Measurements from ENCODE around the gene ERMP1.

ERMP1 gene

DNA sequence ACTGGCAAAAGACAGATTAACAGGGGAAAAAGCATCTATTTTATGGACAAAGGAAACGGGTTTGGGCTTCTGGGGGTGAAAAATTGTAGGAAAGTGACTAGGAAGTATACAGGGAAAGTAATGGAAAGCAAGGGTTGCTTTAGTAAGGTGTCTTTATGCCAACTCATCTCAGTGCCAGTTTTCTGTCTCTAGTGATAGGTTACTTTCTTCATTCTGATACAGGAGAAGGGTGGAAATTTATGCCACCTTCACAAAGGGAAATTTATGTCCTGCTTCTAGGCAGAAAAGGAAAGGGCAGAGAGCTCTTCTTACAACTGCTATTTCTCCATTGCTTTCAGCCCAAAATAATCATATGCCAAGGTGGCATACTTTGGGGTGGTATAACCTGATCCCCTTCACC is 20.1 kb upstream of the ERMP1 start:
- DNase-seq: no peak

DNA sequence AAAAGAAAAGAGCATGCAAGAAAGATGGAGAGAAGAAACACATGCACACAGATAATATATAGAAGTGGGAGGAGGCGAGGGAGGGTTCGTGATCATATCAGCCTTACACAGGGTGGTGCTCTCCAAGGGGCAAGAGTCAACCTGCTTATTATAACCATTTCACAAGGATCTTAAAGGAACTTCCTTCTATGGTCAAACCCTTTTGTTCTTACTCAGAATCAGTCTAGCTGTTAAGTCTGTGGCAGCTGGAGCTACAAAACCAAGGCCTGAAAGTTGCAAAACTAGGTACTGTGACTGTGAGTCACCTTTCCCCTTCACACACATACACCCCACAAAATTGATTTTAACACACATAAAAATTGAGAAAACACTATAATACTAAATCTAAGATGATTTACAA is 18.5 kb upstream of the ERMP1 start:
- DNase-seq: no peak

DNA sequence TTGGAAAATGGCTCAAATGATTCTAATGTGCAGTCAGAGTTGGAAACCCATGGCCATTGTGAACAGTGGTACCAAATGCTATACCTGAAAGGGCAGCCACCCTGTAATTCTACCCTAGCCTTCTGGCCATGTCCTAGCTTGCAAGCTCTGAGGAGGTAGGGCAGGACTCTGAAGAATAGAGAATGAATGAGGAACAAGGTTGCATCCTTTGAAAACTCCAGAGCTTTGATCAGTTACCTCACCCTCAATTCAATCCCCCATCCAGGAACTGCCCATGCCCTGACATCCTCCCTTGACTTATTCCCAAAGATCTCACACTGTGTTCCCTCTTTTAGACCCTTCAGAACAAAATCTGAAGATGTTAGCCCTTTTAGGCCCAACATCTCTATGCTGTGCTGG is 17.8 kb upstream of the ERMP1 start:
- DNase-seq: no peak

DNA sequence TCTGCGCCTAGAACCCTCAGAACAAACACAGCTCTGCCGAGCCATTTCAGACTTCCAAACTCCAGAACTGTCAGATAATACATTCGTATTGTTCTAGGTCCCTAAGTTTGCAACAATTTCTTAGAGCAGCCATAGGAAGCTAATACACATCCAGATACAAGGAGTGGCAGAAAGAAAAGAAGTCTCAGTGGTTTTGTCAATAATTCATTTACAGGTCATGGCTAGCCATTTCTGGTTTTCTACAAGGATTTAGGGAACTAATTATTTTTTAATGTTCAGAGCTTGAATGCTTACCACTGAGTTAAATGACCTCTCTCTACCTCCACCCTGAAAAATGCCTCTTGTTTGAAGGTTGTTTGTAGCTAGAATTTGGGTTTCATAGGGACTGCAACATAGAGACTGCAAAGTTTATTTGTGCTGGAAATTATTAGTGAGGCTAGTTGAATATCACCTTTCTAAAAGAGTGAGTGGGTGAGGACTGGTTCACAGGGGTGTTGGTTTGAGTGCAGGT is 15.5 kb upstream of the ERMP1 start:
- DNase-seq: no peak

GRCh38 chr9:5846501-5846921 is 13.6 kb upstream of the ERMP1 start:
- no peak for DNase-seq

DNA sequence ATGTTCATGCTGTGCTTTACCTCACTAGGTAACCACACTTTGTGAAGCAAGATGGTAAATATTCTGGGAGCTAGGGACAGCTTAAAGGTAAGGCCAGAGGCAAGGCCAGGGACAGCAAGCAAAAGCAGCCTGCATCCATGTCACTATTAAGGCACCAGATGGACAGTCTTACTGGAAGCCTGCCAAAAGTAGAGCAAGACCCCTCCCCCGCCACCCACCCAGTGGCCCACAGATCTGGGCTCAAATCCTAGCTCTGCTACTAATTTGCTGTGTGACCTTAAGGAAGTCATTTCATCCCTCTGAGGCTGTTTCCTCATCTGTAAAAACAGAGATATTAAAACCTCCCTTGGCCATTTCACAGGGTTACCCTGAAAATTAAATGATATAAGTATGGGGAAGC is 13.2 kb upstream of the ERMP1 start:
- DNase-seq: no peak

DNA sequence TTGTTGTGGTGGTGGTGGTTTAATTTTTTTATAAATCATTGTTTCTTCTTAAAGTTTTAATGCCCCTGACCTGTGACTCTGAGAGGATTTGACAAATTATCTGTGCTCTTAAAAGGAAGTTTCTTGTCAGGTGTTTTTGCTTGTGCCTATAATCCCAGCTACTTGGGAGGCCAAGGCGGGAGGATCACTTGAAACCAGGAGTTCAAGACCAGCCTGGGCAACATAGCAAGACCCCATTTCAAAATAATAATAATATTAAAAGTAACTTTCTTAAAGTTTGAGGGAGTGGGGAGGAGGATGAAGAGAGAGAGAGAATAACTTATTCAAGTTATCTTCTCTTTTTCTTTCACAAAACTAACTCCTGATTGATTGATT is 12.2 kb upstream of the ERMP1 start:
- DNase-seq: no peak

DNA sequence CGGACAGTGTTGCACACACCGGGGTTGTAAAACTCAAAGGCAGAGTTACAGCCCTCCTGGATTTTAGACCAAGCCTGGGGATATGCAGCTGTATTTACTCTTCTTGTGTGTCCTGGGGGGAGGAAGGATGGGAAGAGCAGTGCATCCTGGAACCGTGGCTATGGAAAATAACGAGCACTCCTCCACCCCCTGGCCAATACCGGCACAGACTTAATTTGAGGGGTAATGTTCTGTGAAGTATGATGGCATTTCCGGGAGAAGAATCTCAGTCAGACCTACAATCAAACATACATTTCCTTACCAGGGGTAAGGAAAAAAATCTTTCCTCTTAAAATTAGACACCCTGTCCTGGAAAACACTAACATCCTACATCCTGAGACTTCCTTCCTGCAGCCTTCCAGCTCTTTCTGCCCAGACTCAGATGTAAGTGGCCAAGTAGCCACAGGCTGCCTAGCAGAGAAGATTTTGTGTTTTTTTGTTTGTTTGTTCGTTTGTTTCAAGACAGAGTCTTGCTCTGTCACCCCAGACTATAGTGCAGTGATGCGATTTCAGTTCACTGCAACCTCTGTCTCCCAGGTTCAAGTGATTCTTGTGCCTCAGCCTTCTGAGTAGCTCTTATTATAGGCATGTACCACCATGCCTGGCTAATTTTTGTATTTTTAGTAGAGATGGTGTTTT is 11.0 kb upstream of the ERMP1 start:
- DNase-seq: no peak

DNA sequence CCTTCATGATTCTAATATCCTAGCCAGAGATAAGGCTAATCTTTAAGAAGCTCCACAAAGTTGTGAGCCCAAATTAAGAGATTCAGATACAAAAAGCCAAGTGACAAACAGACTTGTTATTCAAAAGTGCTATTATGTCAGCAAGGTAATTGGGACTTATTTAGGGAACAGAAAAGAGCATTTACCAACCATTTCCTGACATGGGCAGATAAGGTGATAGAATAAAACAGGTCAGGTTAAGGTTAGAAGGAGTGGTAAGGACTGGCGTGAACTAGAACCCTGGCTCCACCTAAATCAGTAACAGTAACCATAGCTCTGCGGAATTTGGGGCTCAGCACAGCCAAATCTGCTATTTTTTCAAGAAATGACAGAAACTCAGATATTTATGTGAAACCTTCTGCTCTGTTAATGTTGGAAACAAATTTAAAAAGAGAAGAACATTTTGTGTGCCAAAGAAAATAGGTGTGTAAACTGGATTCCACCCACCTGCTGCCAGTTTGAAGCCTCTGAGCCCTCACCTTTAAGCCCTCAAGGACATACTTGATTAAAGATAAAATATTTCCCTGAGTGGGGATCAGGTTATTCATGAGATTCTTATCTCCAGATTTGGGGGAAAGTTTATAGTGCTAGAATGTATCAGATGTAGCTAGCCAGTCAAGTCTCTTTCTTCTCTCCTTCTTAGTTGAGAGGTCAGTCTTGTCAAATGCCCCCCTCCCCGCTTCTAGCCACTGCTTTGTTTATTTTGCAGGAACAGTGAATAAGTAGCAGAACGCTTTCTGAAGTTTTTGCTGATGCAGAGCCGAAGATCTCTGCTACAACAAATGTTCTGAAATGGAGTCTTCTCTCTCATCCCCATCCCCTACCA is 10.2 kb upstream of the ERMP1 start:
- no peak for DNase-seq

DNA sequence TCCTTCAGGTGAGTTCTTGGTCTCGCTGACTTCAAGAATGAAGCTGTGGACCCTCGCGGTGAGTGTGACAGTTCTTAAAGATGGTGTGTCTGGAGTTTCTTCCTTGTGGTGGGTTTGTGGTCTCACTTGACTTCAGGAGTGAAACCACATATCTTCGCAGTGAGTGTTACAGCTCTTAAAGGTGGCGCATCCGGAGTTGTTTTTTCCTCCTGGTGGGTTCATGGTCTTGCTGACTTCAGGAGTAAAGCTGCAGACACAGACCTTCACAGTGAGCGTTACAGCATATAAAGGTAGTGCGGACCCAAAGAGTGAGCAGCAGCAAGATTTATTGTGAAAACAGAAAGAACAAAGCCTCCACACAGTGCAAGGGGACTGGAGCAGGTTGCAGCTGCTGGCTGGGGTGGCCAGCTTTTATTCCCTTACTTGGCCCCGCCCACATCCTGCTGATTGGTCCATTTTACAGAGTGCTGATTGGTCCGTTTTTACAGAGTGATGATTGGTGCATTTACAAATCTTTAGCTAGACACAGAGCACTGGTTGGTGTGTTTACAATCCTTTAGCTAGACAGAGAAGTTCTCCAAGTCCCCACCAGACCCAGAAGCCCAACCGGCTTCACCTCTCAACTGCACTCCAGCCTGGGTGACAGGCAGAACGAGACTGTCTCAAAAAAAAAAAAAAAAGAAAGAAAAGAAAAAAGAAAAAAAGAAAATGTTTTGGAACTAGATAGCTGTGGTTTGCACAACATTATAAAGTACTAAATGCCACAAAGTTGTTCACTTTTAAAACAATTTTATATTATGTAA is 9.1 kb upstream of the ERMP1 start:
- DNase-seq: peak; percentile 48

DNA sequence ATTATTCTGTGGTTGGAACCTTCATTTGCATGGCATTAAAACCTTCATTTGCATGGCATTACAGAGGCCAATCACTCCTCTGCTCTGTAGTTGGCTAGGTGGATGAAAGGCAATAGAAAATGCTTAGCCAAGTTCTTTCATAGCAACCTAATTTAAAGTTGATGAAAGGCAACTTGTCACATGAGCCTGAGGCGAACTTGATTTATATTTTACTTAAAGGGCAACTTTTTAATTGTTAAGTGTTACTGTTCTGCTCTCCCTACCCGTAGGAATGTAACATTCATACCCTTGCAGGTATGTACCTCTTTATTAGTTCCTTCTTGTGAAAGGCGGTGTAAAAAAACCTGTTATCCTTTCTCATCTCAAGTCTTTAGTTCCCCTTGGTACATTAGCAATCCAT is 7.9 kb upstream of the ERMP1 start:
- no peak for DNase-seq

DNA sequence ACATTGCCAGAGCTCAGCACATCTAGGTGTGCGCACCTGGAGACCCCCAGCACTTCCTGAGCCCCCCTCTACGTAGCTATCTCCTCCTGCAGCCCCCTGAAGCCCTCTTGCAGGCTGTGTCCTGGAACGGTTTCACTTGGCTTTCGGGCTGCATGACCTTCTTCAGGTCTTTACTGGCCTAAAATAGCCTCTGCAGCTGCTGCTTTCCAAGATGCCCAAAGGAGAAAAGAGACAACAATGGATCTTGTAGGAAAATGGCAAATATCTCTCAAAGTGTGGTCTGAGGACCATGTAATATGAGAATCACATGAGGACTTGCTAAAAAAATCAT is 6.6 kb upstream of the ERMP1 start:
- DNase-seq: no peak

DNA sequence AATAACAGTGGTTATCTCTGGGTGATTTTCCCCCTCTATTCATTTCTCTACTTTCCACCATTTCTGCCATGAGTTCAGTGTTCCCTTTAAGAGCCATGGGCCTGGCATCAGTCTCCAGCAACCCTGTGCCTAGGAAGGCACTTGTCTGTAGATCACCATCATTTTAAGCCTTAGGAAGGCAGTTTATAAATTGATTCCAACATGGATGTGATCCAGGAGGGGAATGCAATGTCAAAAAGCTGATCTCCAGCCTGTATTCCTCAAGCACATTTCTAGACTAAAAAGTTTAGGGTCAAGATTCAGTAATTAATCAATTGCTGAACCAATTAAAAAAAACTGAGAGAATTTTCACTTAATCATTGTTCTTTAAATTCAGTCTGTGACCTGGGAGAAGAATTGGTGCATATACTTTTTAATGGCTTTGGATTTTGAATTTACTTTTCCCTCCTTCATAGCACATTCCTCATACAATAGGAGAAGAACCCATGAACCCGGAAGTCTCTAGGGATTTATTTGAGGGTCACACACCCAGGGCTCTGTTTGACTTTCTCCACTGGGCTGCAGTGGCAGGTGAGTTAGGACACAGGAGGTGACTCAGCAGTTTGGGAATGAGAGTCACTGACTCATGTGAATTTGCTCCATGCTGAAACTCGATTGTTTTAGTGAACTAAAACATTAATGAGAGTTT is 6.1 kb upstream of the ERMP1 start:
- DNase-seq: no peak

DNA sequence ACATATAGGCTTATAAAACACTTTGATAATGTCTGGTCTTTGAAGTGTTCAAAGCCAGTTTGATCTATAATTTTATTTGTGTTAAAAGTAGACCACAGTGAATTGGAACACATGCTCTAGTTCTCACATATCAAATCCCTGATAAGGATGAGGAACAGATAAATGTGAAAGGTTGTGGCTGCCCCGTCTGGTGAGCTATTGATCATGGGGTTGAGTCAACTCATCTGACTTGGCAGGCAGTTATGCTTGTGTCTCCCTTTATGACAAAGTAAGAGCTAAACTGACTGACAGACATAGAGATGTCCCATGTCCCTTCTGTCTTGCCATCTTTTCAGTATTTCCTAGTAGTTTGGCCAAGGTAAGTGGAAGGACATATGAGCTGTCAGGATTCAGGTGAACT is 2.9 kb upstream of the ERMP1 start:
- DNase-seq: no peak

- no peak for DNase-seq
Measured at GRCh38 chr9:5834214-5834613, 1.3 kb upstream of the ERMP1 start.

DNA sequence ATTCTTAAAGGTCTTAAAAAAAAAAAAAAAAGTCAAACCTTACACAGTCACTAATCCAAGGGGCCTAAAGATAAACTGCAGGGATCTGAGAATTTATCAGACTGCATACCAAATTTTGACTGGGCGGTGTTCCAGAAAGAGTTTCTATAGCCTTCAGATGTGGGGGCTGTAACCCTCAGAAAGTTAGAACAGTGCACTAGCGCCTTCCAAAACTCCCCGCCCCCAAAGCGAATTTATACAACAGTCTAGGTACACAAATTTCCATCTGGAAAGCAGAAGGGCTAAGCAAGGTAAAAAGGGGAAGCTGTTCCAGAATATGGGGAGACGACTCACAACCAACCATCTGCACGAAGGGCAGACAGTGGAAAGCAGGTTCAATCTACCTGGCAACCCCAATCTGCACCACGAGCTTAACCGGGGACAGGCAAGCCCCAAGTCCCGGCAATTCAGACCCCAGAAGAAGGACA is 813 bp downstream of the ERMP1 start:
- no peak for DNase-seq

DNA sequence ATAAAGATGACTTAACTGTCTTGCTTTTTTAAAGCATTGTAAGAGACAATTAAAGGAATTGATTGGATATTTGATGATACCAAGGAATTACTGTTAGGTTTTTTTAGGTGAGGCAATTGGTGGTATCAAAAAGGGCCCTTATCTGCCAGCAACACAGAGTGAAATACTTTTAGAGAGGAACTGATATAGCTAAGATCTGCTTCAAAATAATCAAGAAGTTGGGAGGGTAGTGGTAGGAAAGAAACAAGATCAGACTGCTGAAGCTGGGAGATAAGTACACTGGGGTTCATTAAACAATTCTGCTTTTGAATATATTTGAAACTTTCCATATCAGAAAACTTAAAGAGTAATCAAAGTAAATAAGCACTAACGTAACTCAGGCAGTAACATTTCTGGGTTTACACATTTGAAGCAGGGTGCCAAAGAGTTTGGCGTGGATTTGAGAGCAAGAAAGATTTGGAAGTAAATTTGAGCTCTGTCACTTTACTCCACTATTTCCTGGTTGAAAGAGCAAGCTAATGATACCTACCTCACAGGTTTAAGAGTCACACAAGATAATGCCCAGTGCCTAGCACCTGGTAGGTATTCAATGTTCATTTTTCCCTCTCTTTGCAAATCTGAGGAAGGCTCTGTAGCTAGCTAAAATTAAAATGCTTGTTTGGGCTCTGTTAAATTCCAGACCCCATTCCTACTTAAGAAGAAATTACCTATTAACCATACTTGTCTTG is 6.9 kb downstream of the ERMP1 start:
- DNase-seq: no peak

GRCh38 chr9:5825223-5825622 is 7.7 kb downstream of the ERMP1 start:
- DNase-seq: no peak

DNA sequence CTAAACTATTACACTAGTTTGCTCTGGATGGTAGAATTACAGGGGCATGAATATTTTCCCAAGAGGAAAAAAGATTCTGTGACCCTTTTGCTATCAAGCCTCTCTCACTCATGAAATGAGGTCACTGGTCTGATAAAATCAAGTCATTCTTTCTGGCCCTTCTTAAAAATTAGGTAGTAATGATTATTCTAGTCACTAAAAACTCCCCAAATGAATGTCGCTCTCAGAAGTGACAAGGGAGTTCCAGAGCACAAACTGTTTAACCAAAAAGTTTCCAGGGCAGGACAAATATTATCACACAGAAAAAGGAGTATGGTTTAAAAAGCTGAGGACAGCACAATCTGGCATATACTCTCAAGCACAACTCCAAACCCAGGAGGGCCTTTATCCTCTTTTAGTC is 12.5 kb downstream of the ERMP1 start:
- no peak for DNase-seq

GRCh38 chr9:5819174-5819573 is 13.7 kb downstream of the ERMP1 start:
- DNase-seq: no peak

DNA sequence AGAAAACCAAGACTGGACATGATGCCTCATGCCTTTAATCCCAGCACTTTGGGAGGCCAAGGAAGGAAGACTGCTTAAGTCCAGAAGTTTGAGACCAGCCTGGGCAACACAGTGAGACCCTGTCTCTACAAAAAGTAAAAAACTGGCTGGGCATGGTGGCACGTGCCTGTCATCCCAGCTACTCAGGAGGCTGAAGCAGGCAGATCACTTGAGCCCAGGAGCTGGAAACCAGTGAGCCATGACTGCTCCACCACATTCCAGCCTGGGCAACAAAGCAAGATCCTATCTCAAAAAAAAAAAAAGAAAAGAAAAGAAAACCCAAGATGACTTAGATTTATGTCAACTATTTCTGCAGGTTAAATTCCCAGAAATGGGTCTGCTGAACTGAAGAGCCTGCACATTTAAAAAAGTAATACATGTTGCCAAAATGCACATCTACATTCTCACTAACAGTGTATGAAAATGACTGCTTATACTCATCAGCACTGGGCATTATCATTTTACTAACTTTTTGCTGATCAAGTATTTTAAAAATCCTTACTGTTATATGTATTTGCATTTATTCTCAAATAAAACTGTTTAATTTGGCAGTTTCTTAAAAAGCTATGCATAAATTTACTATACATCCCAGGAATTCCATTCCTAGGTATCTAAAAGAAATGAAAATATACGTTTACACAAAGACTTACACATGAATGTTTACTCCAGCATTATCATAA is 14.3 kb downstream of the ERMP1 start:
- no peak for DNase-seq

GRCh38 chr9:5817862-5818261 is 15.1 kb downstream of the ERMP1 start:
- DNase-seq: no peak
